GM12865 (cell line): ENCODE measurements around the gene RBM19.
A peak's percentile ranks its signal among the peaks of the same experiment; 100 is the strongest.

Experiments used
- DNase-seq: peaks from one replicate; pipeline ENCODE4 v3.0.0; 2010; ENCODE audit warnings: low read depth
- H3K4me3 ChIP-seq: 2 replicates; pipeline ENCODE4 v1.5.1; 2011; ENCODE audit warnings: mild to moderate bottlenecking, low read depth, low read length, control low read depth
- TF ChIP-seq, protein P1 (sequence below): IDR thresholded peaks from 2 replicates; pipeline ENCODE4 v1.5.1; 2011; ENCODE audit warnings: low read length, control low read depth, low read depth, inconsistent platforms; ENCODE audit not compliant: insufficient read depth; ENCODE audit errors: missing control alignments

The RBM19 gene, protein sequence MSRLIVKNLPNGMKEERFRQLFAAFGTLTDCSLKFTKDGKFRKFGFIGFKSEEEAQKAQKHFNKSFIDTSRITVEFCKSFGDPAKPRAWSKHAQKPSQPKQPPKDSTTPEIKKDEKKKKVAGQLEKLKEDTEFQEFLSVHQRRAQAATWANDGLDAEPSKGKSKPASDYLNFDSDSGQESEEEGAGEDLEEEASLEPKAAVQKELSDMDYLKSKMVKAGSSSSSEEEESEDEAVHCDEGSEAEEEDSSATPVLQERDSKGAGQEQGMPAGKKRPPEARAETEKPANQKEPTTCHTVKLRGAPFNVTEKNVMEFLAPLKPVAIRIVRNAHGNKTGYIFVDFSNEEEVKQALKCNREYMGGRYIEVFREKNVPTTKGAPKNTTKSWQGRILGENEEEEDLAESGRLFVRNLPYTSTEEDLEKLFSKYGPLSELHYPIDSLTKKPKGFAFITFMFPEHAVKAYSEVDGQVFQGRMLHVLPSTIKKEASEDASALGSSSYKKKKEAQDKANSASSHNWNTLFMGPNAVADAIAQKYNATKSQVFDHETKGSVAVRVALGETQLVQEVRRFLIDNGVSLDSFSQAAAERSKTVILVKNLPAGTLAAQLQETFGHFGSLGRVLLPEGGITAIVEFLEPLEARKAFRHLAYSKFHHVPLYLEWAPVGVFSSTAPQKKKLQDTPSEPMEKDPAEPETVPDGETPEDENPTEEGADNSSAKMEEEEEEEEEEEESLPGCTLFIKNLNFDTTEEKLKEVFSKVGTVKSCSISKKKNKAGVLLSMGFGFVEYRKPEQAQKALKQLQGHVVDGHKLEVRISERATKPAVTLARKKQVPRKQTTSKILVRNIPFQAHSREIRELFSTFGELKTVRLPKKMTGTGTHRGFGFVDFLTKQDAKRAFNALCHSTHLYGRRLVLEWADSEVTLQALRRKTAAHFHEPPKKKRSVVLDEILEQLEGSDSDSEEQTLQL

DNA sequence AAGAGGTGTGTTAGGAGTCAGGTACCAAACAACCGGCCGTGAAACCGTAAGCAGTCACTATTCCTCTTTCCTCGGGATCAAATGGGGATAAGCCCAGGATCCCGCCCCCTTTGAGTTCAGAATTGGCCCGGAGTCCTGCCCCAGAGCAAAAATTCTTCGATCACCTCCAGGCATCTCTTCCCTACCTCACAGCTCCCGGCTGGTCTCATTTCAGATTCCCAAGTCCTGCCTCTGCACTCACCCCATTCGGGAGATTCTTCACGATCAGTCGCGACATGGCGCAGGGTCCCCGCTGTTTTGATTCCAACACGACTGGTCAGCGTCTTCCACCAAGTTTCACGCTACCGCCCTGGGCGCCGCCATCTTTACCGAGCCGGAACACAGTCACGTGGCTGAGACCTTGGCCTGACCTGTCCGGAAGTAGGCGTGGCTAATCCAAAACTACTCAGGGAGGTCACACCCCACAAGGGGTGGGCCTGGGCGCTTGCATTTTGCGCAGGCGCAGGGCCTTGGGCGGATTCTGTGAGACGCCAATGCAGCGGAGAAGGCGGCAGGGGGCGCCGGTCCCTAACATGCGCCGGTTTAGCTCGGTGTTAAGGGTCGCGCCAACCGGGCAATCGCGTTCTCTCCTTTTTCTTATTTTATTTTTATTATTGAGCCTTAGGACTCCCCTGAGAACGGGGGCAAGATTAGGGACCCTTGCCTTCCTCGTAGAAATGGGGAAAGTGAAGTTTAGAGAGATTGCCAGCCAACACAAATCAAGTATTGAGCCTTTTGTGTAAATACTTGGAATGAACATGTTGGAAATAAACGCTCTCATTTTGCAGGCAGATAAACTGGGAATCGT is at the start of gene RBM19:
TSS of gene RBM19 (minus strand) at position 375 of the 847 bp plus-strand sequence. CDS start at position 277, 98 bp downstream.
- H3K4me3 ChIP-seq: peak within 1 kb of the TSS; percentile 84
- peak; percentile 98 for DNase-seq
- TF ChIP-seq, protein P1, sequence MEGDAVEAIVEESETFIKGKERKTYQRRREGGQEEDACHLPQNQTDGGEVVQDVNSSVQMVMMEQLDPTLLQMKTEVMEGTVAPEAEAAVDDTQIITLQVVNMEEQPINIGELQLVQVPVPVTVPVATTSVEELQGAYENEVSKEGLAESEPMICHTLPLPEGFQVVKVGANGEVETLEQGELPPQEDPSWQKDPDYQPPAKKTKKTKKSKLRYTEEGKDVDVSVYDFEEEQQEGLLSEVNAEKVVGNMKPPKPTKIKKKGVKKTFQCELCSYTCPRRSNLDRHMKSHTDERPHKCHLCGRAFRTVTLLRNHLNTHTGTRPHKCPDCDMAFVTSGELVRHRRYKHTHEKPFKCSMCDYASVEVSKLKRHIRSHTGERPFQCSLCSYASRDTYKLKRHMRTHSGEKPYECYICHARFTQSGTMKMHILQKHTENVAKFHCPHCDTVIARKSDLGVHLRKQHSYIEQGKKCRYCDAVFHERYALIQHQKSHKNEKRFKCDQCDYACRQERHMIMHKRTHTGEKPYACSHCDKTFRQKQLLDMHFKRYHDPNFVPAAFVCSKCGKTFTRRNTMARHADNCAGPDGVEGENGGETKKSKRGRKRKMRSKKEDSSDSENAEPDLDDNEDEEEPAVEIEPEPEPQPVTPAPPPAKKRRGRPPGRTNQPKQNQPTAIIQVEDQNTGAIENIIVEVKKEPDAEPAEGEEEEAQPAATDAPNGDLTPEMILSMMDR: peak; percentile 88

DNA sequence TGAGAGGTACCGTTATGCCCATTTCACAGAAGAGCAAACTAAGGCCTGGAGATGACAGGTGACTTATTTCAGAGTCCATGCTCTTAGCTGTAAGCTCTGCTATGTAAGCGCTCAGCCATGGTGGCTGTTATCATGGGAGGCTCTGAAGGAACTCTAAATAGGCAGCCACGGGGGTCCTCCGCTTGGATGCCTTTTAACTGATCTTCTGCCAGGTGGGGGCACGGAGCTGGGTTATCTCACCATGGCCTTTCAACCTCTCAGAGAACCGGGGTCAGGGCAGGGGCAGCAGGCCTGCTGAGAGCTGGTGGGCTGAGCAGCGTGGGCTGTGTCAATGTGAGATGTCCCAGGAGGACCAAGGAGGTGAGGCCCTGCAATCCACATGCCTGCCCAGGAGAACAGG is 49.7 kb upstream of the RBM19 start:
- no peak overlapping the region for H3K4me3 ChIP-seq
- TF ChIP-seq, protein P1: no peak
- DNase-seq: no peak

DNA sequence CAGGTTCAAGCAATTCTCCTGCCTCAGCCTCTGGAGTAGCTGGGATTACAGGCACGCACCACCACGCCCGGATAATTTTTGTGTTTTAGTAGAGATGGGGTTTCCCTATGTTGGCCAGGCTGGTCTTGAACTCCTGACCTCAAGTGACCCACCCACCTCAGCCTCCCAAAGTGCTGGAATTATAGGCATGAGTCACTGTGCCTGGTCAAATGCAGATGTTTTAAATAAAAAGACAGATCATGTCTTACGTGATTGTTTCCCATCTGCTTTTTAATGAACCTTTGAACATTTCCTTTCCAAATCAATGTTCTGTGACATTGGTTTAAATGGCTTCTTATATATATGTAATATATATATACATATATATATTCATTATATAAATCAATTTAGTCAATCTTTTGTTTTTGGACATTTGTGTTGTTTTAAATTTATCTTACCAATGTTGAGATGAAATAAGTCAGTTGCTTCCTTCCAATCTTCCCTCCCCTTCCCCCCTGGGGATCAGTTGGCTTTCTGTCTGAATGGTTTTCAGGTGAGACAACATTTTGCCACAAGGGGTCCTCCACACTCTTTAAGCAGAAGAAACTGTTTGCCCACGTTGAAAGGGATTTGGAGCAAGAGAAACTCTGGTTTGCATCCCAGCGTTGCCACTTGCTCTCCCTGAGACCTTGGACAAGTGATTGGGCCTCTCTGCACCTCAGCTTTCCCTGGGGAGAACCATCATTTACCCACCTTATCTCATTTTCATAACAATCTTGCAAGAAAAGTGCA is 47.6 kb upstream of the RBM19 start:
- TF ChIP-seq, protein P1: no peak
- peak; percentile 9 for DNase-seq
- H3K4me3 ChIP-seq: no peak overlapping the region

DNA sequence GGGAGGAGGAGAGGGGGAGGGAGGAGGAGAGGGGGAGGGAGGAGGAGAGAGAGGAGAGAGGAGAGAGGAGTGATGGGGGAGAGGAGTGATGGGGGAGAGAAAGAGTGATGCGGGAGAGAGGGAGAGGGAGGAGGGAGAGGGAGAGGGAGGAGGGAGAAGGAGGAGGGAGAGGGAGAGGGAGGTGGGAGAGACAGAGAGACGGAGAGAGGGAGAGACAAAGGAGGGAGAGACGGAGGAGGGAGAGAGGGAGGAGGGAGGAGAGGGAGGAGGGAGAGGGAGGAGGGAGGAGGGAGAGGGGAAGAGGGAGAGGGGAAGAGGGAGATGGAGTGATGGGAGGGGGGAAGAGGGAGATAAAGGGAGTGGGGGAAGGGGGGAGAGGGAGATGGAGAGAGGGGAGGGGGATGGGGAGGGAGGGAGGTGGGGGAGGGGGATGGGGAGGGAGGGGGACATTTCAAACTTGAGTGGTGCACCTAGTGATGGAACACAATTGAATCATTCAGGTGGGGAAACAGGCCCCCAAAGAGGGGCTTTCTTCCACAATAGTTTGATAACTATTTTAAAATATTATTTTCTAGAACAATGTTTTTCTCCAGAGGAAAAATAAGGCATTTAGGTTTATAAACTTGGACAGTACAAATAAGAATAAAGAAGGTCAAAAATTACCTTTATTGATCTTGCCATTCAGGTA is 46.8 kb upstream of the RBM19 start:
- TF ChIP-seq, protein P1: no peak
- H3K4me3 ChIP-seq: no peak overlapping the region
- no peak for DNase-seq

DNA sequence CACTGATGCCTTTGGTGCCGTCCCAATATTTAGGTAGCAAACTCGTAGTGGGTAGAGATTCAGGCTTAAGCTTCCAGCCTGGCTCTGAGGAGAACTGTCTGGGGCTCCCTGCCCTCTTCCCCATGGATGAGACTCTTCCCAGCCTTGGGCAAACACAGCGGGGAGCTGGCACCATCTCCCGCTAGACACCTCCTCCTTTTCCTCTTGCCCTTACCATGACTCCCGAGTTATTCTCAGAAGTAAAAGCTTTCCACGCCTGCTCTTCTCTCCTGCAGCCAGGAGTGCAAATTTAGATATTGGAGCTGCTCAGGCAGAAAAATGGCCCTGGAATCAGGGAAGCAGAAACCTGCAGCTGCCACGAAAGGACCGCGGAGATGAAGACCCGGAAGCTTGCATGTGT is 45.6 kb upstream of the RBM19 start:
- no peak overlapping the region for H3K4me3 ChIP-seq
- no peak for DNase-seq
- TF ChIP-seq, protein P1: no peak
